Adrenal gland (tissue), 12 donors: ENCODE results near the gene VWA3B. TPM values are rescaled to one million over a fixed set of nuclear protein-coding genes. Genes with fewer than 3 reads are reported as not detected.
"Not testable (repeated sequence)": the region's sequence is repeated elsewhere in the genome, so short reads cannot be mapped to it uniquely, and the experiment has no call there.

Source experiments
- DNase-seq, 7 donors: peaks; one replicate each; pipeline ENCODE4 v3.0.0-alpha.2; 2019 to 2020
- H3K27ac ChIP-seq, 5 donors: fragments of 200-600 bp; sonication (generic) in 4 of 5; 1 replicate in 3 of 5; 2 replicates in 2 of 5; pipeline versions ENCODE4 v1.5.1 to v1.8.0; 2016 to 2020; ENCODE audit warnings: mild to moderate bottlenecking in 1 of 5
- H3K27me3 ChIP-seq: fragments of 200-600 bp; 2 replicates; pipeline ENCODE4 v1.8.0; 2021
- H3K36me3 ChIP-seq, 2 donors: fragments of 200-600 bp; replicated peaks in 1 of 2; 1 replicate in 1 of 2; 2 replicates in 1 of 2; pipeline versions ENCODE4 v1.5.1 to v1.8.0; 2018 to 2022
- H3K4me1 ChIP-seq, 2 donors: fragments of 200-600 bp; replicated peaks in 1 of 2; 1 replicate in 1 of 2; 2 replicates in 1 of 2; pipeline versions ENCODE4 v1.5.1 to v1.8.0; 2018 to 2021
- H3K4me3 ChIP-seq, 4 donors: fragments of 200-600 bp; sonication (generic) in 3 of 4; one replicate each; pipeline ENCODE4 v1.5.1; 2016 to 2018
- H3K9me3 ChIP-seq, 3 donors: fragments of 200-600 bp; sonication (generic) in 1 of 3; replicated peaks in 1 of 3; 1 replicate in 2 of 3; 2 replicates in 1 of 3; pipeline versions ENCODE4 v1.5.1 to v1.8.0; 2016 to 2021
- POLR2A ChIP-seq, 2 donors: fragments of 450-650 bp; IDR thresholded peaks; one replicate each; pipeline ENCODE4 v1.6.1; 2017; ENCODE audit warnings: antibody characterized with exemption in 2 of 2, mild to moderate bottlenecking in 2 of 2, moderate library complexity in 1 of 2
- WGBS, 4 donors: extraction: QIAGEN DNeasy Blood & Tissue Kit in 2 of 4; methylation state at CpG; one replicate each; pipeline versions ENCODE4 v1.1.5 to v1.1.7; 2013 to 2017; 5-methylcytosine and 5-hydroxymethylcytosine counted together
- intact Hi-C, 2 donors: fragments of 100-400 bp; cut with DNase I; formaldehyde crosslinking; loops; one replicate each; pipeline versions ENCODE4 v1.14.1 to v1.15.0; 2022 to 2023
- polyA plus RNA-seq, 3 donors: library from polyadenylated mRNA; stranded (reverse); fragments of 200-250 nt in 2 of 3; fragments of 350-450 nt in 1 of 3; fragmentation: Illumina TruSeq in 1 of 3; extraction: RNeasy Lipid Tissue Mini Kit (QIAGEN cat#74804) in 1 of 3; gene quantifications; one replicate each; pipeline ENCODE4 v1.2.3, GENCODE V29; 2013 to 2014
- total RNA-seq, 9 donors: library from RNA; depleted of rRNA in 4 of 9; stranded (reverse); fragments of >200 nt in 4 of 9; fragments of 120-200 nt in 1 of 9; fragmentation: NEBNext Ultra II Directional in 1 of 9; extraction: Animal tissue kit (Norgen Biotek cat#: 25700) in 1 of 9; gene quantifications; one replicate each; pipeline versions ENCODE4 v1.1.0 to v1.2.4, GENCODE V29; 2013 to 2023
- TF ChIP-seq, protein P1 (sequence below), 6 experiments: fragments of 450-650 bp in 4 of 6; fragments of 200-600 bp in 2 of 6; sonication (generic) in 1 of 6; IDR thresholded peaks; 1 replicate in 5 of 6; 2 replicates in 1 of 6; pipeline versions ENCODE4 v1.5.1 to v1.8.0; 2016 to 2021; ENCODE audit warnings: antibody characterized with exemption in 6 of 6, mild to moderate bottlenecking in 2 of 6, moderate library complexity in 1 of 6
- donor health status: healthy with polysubstance abuse.
- donor health status: Bipolar disorder and iron deficiency.
- donor health status: DM: yes; HTN: yes; CAD: no.
- donor health status: DM: no; HTN: no; CAD: no.
- donor health status: DM: no; HTN: no; CAD: no.
- donor health status: DM: yes; HTN: yes; CAD: no.

VWA3B gene
- total and polyA plus RNA-seq, 12 donors, result 0.07 to 0.33 (median 0.17) TPM; not detected in 8

DNA sequence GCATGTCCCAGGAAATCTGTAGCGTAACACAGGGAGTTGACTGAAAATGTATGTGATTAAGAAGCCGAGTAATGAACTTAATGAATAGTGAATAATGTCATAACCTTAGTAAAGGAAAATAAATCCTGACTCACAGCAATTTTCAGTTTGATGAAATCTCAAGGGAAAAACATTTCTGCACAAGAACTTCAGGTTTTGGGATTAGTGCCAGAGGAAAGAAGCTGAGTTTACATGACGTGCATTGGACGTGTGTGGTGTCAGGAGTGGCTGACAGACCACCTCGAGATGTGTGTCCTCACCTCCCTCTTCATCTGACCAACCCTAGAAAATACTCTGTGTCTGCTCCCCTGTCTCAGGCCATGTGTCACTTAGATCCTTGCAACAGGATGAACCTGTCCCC, 39.1 kb downstream of the VWA3B start:
- Histone ChIP-seq H3K4me1 (no peaks in the 10 kb centered on the region), H3K27ac (no peak overlapping the region), H3K27me3 (peaks cover 2% of the 10 kb centered on the region), H3K9me3 (no peaks in the 10 kb centered on the region), H3K4me3 (no peak overlapping the region), H3K36me3 (no peaks in the 10 kb centered on the region)
- TF ChIP-seq, protein P1, sequence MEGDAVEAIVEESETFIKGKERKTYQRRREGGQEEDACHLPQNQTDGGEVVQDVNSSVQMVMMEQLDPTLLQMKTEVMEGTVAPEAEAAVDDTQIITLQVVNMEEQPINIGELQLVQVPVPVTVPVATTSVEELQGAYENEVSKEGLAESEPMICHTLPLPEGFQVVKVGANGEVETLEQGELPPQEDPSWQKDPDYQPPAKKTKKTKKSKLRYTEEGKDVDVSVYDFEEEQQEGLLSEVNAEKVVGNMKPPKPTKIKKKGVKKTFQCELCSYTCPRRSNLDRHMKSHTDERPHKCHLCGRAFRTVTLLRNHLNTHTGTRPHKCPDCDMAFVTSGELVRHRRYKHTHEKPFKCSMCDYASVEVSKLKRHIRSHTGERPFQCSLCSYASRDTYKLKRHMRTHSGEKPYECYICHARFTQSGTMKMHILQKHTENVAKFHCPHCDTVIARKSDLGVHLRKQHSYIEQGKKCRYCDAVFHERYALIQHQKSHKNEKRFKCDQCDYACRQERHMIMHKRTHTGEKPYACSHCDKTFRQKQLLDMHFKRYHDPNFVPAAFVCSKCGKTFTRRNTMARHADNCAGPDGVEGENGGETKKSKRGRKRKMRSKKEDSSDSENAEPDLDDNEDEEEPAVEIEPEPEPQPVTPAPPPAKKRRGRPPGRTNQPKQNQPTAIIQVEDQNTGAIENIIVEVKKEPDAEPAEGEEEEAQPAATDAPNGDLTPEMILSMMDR (IDR thresholded peaks at IDR 0.05), result no peak
- TF ChIP-seq POLR2A (IDR thresholded peaks at IDR 0.05), result no peak
- intact Hi-C loops, result no loop called here
- DNase-seq, result no peak
- WGBS, 4 donors, result 70 to 88% (median 74%) methylated on average over 5 of the region's 5 CpGs

DNA sequence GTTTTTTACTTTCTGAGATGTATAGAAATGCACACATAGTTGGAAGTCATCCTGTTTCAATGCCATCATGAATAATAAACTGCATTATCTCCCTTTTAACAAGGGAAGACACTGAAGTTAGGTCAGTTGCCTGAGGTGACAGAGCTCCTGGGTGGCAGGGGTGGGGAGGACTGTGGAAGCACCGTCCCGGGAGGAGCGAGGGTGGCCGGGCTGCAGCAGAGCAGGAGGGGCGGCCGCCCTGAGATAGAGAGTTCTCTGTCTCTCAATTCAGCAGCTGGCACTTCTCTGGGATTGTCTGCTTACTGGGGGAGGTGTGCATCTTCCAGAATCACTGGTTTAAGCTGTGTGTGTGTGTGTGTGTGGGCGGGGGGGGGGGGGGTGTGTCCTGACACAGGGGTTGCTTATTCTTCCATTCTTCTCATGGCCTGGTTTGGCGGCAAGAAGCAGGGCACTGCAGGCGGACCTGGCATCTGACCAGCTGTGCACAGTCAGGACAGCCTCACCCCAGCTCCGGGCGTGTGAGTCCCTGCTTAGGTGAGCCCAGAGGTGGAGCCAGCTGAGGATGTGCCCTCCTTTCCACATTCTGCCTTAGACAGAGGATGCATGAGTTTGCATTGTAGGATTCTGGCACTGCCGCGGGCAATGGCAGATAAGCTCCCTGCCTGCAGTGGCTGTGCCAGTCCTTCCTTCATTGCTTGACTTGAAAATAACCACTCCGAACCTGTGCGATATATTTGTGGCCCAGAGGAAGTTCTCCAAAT, 40.4 kb downstream of the VWA3B start:
- Histone ChIP-seq H3K27me3 (peaks cover 5% of the 10 kb centered on the region), H3K4me1 (no peaks in the 10 kb centered on the region), H3K27ac (no peak overlapping the region), H3K36me3 (no peaks in the 10 kb centered on the region), H3K9me3 (no peaks in the 10 kb centered on the region), H3K4me3 (no peak overlapping the region)
- DNase-seq, result no peak
- TF ChIP-seq POLR2A (IDR thresholded peaks at IDR 0.05), result no peak
- TF ChIP-seq, protein P1 (IDR thresholded peaks at IDR 0.05), result no peak
- 71 to 88% (median 82%) methylated on average over 10 to 15 of the region's 15 CpGs for WGBS, 4 donors
- intact Hi-C loops, result no loop called here

DNA sequence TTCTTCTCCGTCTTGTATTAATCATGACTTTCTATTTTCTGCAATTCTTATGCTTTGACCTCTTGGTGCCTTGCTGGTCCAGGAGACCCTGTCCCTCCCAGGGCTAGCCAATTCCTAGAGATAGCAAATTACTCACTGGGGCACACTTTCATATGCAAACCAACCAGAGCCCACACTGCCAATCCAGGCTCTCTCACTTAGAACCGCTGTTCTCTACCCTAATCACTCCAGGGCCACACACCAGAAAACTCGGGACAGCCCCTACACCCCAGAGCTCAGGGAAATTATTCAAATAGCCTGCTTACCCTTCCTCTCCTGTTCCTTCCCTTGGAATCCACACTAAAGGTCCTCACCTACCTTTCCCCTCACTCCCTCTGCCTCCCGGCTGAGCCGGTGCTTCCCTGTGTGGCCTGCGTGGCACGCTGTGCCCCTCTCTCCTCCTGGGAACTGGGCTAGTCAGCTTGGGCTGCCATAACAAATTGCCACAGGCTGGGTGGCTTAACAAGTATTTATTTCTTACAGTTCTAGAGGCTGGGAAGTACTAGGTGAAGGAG, 41.7 kb downstream of the VWA3B start:
- Histone ChIP-seq H3K4me1 (no peaks in the 10 kb centered on the region), H3K4me3 (no peak overlapping the region), H3K27ac (no peak overlapping the region), H3K27me3 (peaks cover 7% of the 10 kb centered on the region), H3K36me3 (no peaks in the 10 kb centered on the region), H3K9me3 (no peaks in the 10 kb centered on the region)
- intact Hi-C loops, result no loop called here
- TF ChIP-seq, protein P1 (IDR thresholded peaks at IDR 0.05), result no peak
- no peak for TF ChIP-seq POLR2A (IDR thresholded peaks at IDR 0.05)
- WGBS, 4 donors, result 83 to 90% (median 87%) methylated on average over 7 of the region's 7 CpGs
- DNase-seq, result no peak

DNA sequence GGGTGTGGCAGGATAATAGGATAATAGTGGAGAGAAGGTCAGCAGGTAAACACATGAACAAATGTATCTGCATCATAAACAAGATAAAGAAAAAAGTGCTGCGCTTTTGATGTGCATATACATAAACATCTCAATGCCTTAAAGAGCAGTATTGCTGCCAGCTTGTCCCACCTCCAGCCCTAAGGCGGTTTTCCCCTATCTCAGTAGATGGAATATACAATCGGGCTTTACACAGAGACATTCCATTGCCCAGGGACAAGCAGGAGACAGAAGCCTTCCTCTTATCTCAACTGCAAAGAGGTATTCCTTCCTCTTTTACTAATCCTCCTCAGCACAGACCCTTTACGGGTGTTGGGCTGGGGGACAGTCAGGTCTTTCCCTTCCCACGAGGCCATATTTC, 43.1 kb downstream of the VWA3B start:
- WGBS, 4 donors, result 45 to 67% (median 62%) methylated on average over 5 of the region's 5 CpGs
- H3K27ac ChIP-seq, intact Hi-C loops: not testable (repeated sequence)

More for the DNA sequence above, 43.1 kb downstream of the VWA3B start:
- H3K4me1 ChIP-seq, H3K36me3 ChIP-seq, H3K27me3 ChIP-seq, H3K4me3 ChIP-seq, DNase-seq, H3K9me3 ChIP-seq: not testable (repeated sequence)
